Ovary (tissue), 3 donors: ENCODE results near the gene ITGA2.

ENCODE experiments used
- CTCF ChIP-seq, 3 donors: fragments of 450-650 bp in 2 of 3; fragments of 200-600 bp in 1 of 3; IDR thresholded peaks; one replicate each; pipeline versions ENCODE4 v1.5.1 to v1.8.0; 2016 to 2022; ENCODE audit warnings: antibody characterized with exemption in 3 of 3, mild to moderate bottlenecking in 1 of 3
- EP300 ChIP-seq: sonication (generic); formaldehyde crosslinking; IDR thresholded peaks from one replicate; pipeline ENCODE4 v1.6.1; 2017; ENCODE audit warnings: antibody characterized with exemption
- POLR2A ChIP-seq: fragments of 450-650 bp; IDR thresholded peaks from one replicate; pipeline ENCODE4 v1.6.1; 2017; ENCODE audit warnings: antibody characterized with exemption, mild to moderate bottlenecking, moderate library complexity
- donor health status: DM: no; HTN: no; CAD: no.

GRCh38 chr5:53080271-53080670 lies 91.1 kb downstream of the ITGA2 start:
- TF ChIP-seq CTCF (IDR thresholded peaks at IDR 0.05) (no peak), POLR2A (no peak), EP300 (no peak)
